Mucosa of rectum (tissue), 2 donors: Measurements from ENCODE around the gene SYNPO.

Experiments used
- H3K27ac ChIP-seq, 2 donors: one replicate each; pipeline ENCODE4 v1.7.0; 2013; ENCODE audit warnings: inconsistent platforms in 2 of 2, low read depth in 2 of 2, low read length in 2 of 2
- H3K27me3 ChIP-seq, 2 donors: one replicate each; pipeline ENCODE4 v1.7.0; 2013; ENCODE audit warnings: low read length in 2 of 2; ENCODE audit not compliant: control insufficient read depth in 2 of 2, insufficient read depth in 2 of 2
- H3K36me3 ChIP-seq, 2 donors: one replicate each; pipeline ENCODE4 v1.7.0; 2013; ENCODE audit warnings: low read length in 2 of 2; ENCODE audit not compliant: control insufficient read depth in 2 of 2, insufficient read depth in 2 of 2
- H3K4me1 ChIP-seq, 2 donors: one replicate each; pipeline ENCODE4 v1.7.0; 2013; ENCODE audit warnings: low read length in 2 of 2, mild to moderate bottlenecking in 1 of 2; ENCODE audit not compliant: control insufficient read depth in 2 of 2, insufficient read depth in 2 of 2
- H3K4me3 ChIP-seq, 2 donors: one replicate each; pipeline ENCODE4 v1.7.0; 2013; ENCODE audit warnings: low read length in 2 of 2
- H3K9ac ChIP-seq, 2 donors: one replicate each; pipeline ENCODE4 v1.7.0; 2013; ENCODE audit warnings: low read length in 2 of 2, low read depth in 1 of 2, mild to moderate bottlenecking in 1 of 2
- H3K9me3 ChIP-seq, 2 donors: one replicate each; pipeline ENCODE4 v1.7.0; 2013; ENCODE audit warnings: low read length in 2 of 2; ENCODE audit not compliant: control insufficient read depth in 2 of 2
- donor health status: healthy.
- donor health status: Normal muscosa, but diverticular disease.

Gene SYNPO

GRCh38 chr5:150640311-150641005 is at the start of gene SYNPO:
TSS of gene SYNPO (plus strand) at chr5:150640660. CDS start at chr5:150648276, 7,616 bp downstream.
- Histone ChIP-seq H3K4me1 (peaks cover 17 to 29% of the 10 kb centered on the region in 2 donors), H3K27ac (peak within 1 kb of the TSS; percentile 49 to 58), H3K36me3 (no peaks in the 10 kb centered on the region), H3K9me3 (no peaks in the 10 kb centered on the region), H3K4me3 (no peak within 1 kb of the TSS), H3K9ac (no peak within 1 kb of the TSS), H3K27me3 (no peaks in the 10 kb centered on the region)

- peaks cover 32 to 45% of the 10 kb centered on the region in 2 donors for H3K4me1 ChIP-seq
- peak overlapping the region in 1 of 2 donors; percentile 82 for H3K27ac ChIP-seq
These were observed 49.3 kb upstream of the SYNPO start for GRCh38 chr5:150590979-150591695.

GRCh38 chr5:150593593-150593992 is 46.9 kb upstream of the SYNPO start:
- Histone ChIP-seq H3K27ac (no peak overlapping the region), H3K27me3 (no peaks in the 10 kb centered on the region), H3K4me1 (peaks cover 32 to 35% of the 10 kb centered on the region in 2 donors)

More at GRCh38 chr5:150590979-150591695, 49.3 kb upstream of the SYNPO start:
- peak overlapping the region in 1 of 2 donors; percentile 22 for H3K4me3 ChIP-seq
- H3K9me3 ChIP-seq = no peaks in the 10 kb centered on the region
- H3K9ac ChIP-seq = peak overlapping the region in 1 of 2 donors; percentile 37
- H3K36me3 ChIP-seq = peaks cover 0 to 3% of the 10 kb centered on the region in 2 donors
- no peaks in the 10 kb centered on the region for H3K27me3 ChIP-seq

GRCh38 chr5:150593996-150594395 is 46.5 kb upstream of the SYNPO start:
- peaks cover 34 to 35% of the 10 kb centered on the region in 2 donors for H3K4me1 ChIP-seq

More at GRCh38 chr5:150593593-150593992, 46.9 kb upstream of the SYNPO start:
- Histone ChIP-seq H3K36me3 (peaks cover 0 to 6% of the 10 kb centered on the region in 2 donors), H3K9ac (no peak overlapping the region), H3K4me3 (no peak overlapping the region), H3K9me3 (no peaks in the 10 kb centered on the region)

GRCh38 chr5:150595466-150596031 is 44.9 kb upstream of the SYNPO start:
- H3K4me3 ChIP-seq = no peak overlapping the region
- H3K36me3 ChIP-seq = peaks cover 0 to 6% of the 10 kb centered on the region in 2 donors
- H3K27ac ChIP-seq = no peak overlapping the region
- H3K9ac ChIP-seq = no peak overlapping the region
- H3K27me3 ChIP-seq = no peaks in the 10 kb centered on the region
- H3K9me3 ChIP-seq = no peaks in the 10 kb centered on the region
- peaks cover 30% of the 10 kb centered on the region in 2 donors for H3K4me1 ChIP-seq

More at GRCh38 chr5:150593996-150594395, 46.5 kb upstream of the SYNPO start:
- H3K9ac ChIP-seq = no peak overlapping the region
- H3K4me3 ChIP-seq = no peak overlapping the region
- no peak overlapping the region for H3K27ac ChIP-seq
- peaks cover 0 to 6% of the 10 kb centered on the region in 2 donors for H3K36me3 ChIP-seq
- no peaks in the 10 kb centered on the region for H3K9me3 ChIP-seq
- no peaks in the 10 kb centered on the region for H3K27me3 ChIP-seq

GRCh38 chr5:150596313-150596712 is 44.1 kb upstream of the SYNPO start:
- H3K9ac ChIP-seq = no peak overlapping the region
- peaks cover 22 to 23% of the 10 kb centered on the region in 2 donors for H3K4me1 ChIP-seq
- no peak overlapping the region for H3K4me3 ChIP-seq
- H3K36me3 ChIP-seq = peaks cover 0 to 6% of the 10 kb centered on the region in 2 donors
- no peak overlapping the region for H3K27ac ChIP-seq
- no peaks in the 10 kb centered on the region for H3K9me3 ChIP-seq
- H3K27me3 ChIP-seq = no peaks in the 10 kb centered on the region

GRCh38 chr5:150596826-150597225 is 43.6 kb upstream of the SYNPO start:
- Histone ChIP-seq H3K27me3 (no peaks in the 10 kb centered on the region), H3K9me3 (no peaks in the 10 kb centered on the region), H3K9ac (no peak overlapping the region), H3K4me3 (no peak overlapping the region), H3K4me1 (peaks cover 20 to 22% of the 10 kb centered on the region in 2 donors), H3K27ac (no peak overlapping the region), H3K36me3 (peaks cover 0 to 6% of the 10 kb centered on the region in 2 donors)

- Histone ChIP-seq H3K9ac (no peak overlapping the region), H3K27ac (no peak overlapping the region), H3K4me3 (no peak overlapping the region), H3K27me3 (no peaks in the 10 kb centered on the region), H3K36me3 (peaks cover 0 to 6% of the 10 kb centered on the region in 2 donors), H3K4me1 (peaks cover 15 to 22% of the 10 kb centered on the region in 2 donors), H3K9me3 (no peaks in the 10 kb centered on the region)
These were observed 42.5 kb upstream of the SYNPO start for GRCh38 chr5:150598006-150598405.

GRCh38 chr5:150598821-150599273 is 41.6 kb upstream of the SYNPO start:
- Histone ChIP-seq H3K36me3 (peaks cover 0 to 6% of the 10 kb centered on the region in 2 donors), H3K4me1 (peaks cover 12 to 14% of the 10 kb centered on the region in 2 donors), H3K9me3 (no peaks in the 10 kb centered on the region), H3K27me3 (no peaks in the 10 kb centered on the region), H3K4me3 (no peak overlapping the region), H3K27ac (peak overlapping the region in 1 of 2 donors; percentile 9), H3K9ac (no peak overlapping the region)

GRCh38 chr5:150599281-150599680 is 41.2 kb upstream of the SYNPO start:
- H3K4me3 ChIP-seq = no peak overlapping the region
- peaks cover 9 to 10% of the 10 kb centered on the region in 2 donors for H3K4me1 ChIP-seq
- H3K27me3 ChIP-seq = no peaks in the 10 kb centered on the region
- no peaks in the 10 kb centered on the region for H3K9me3 ChIP-seq
- no peak overlapping the region for H3K9ac ChIP-seq
- H3K27ac ChIP-seq = no peak overlapping the region
- peaks cover 0 to 6% of the 10 kb centered on the region in 2 donors for H3K36me3 ChIP-seq
